ENCODE measurements around the gene MLST8.

Gene MLST8

DNA sequence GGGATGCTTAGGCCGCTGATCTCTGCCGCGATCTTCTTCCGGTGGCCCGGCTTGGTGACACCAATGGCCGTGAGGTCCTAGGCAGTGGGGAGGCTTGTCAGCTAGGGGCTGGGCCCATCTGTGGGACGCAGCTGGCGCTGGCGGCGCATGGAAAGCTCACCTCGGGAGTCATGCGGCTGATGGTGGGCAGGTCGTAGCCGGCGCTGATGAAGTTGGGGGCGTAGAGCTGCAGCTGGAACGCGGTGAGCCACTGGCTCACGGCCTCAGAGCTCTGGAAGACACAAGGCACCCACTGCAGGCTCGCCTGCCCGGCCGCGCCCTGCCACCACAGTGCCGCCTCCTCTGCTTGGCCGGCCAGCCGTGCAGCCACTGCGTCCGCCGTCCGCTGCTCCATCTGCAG, 21.6 kb upstream of the MLST8 start:
- DNase-seq (ENCODE audit: low read depth in 2 of 2) = no peak
- no peak overlapping the region for H3K4me3 ChIP-seq (replicated peaks in 1 of 2; ENCODE audit: low read depth in 2 of 2, low read length in 2 of 2)
- TF ChIP-seq CTCF (IDR thresholded peaks at IDR 0.05; ENCODE audit: low read depth, low read length) = no peak

- no peak overlapping the region for H3K4me3 ChIP-seq (replicated peaks in 1 of 2; ENCODE audit: low read depth in 2 of 2, low read length in 2 of 2)
- DNase-seq (ENCODE audit: low read depth in 2 of 2) = no peak
- no peak for TF ChIP-seq CTCF (IDR thresholded peaks at IDR 0.05; ENCODE audit: low read depth, low read length)
These were observed 20.9 kb upstream of the MLST8 start for GRCh38 chr16:2184346-2184745.

DNA sequence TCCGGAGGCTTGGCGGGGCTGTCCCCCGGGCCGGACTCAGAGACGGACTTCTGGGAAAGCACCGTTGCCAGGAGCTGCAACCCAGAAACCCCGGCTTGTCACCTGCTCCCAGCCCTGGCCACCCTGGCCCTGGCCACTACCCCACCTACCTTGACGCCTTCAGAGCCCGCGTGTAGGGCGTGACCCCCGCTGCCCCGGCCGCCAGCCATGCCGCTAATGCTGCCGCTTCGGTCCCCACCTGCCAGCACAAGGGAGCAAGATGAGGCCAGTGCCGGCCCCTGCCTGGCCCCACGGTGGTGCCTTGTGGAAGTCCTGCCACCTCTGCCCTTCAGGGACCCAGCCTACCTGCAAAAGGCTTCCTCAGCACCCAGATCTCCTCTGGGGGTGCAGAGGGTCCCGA, 20.3 kb upstream of the MLST8 start:
- H3K4me3 ChIP-seq (replicated peaks in 1 of 2; ENCODE audit: low read depth in 2 of 2, low read length in 2 of 2) = no peak overlapping the region
- no peak for TF ChIP-seq CTCF (IDR thresholded peaks at IDR 0.05; ENCODE audit: low read depth, low read length)
- DNase-seq (ENCODE audit: low read depth in 2 of 2) = no peak

- DNase-seq (ENCODE audit: low read depth in 2 of 2) = no peak
- H3K4me3 ChIP-seq (replicated peaks in 1 of 2; ENCODE audit: low read depth in 2 of 2, low read length in 2 of 2) = no peak overlapping the region
- TF ChIP-seq CTCF (IDR thresholded peaks at IDR 0.05; ENCODE audit: low read depth, low read length) = no peak
These were observed 19.2 kb upstream of the MLST8 start for GRCh38 chr16:2186064-2186463.

- H3K4me3 ChIP-seq (replicated peaks in 1 of 2; ENCODE audit: low read depth in 2 of 2, low read length in 2 of 2) = no peak overlapping the region
- TF ChIP-seq CTCF (IDR thresholded peaks at IDR 0.05; ENCODE audit: low read depth, low read length) = no peak
- DNase-seq (ENCODE audit: low read depth in 2 of 2) = no peak
These were observed 18.7 kb upstream of the MLST8 start for GRCh38 chr16:2186505-2186904.

- no peak for TF ChIP-seq CTCF (IDR thresholded peaks at IDR 0.05; ENCODE audit: low read depth, low read length)
- no peak for DNase-seq (ENCODE audit: low read depth in 2 of 2)
- no peak overlapping the region for H3K4me3 ChIP-seq (replicated peaks in 1 of 2; ENCODE audit: low read depth in 2 of 2, low read length in 2 of 2)
These were observed 18.0 kb upstream of the MLST8 start for GRCh38 chr16:2187212-2187611.

DNA sequence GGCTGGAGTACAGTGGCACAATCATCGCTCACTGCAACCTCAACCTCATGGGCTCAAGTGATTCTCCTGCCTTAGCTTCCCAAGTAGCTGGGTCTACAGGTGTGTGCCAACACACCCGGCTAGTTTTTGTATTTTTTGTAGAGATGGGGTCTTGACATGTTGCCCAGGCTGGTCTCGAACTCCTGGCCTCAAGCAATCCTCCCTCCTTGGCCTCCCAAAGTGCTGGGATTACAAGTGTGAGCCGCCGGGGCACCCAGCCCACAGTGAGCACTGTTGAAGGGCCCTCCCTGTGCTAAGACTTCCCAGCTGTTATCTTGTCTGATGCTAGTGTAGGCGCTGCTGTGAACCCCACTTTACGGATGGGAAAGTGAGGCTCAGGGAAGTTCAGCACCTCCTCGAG, 16.9 kb upstream of the MLST8 start:
- no peak for TF ChIP-seq CTCF (IDR thresholded peaks at IDR 0.05; ENCODE audit: low read depth, low read length)
- DNase-seq (ENCODE audit: low read depth in 2 of 2) = no peak
- no peak overlapping the region for H3K4me3 ChIP-seq (replicated peaks in 1 of 2; ENCODE audit: low read depth in 2 of 2, low read length in 2 of 2)
